ENCODE results near the gene MAP2K5.

MAP2K5 gene

GRCh38 chr15:67521783-67522568 is 20.5 kb upstream of the MAP2K5 start:
- H3K9me3 ChIP-seq (ENCODE audit: control insufficient read depth, insufficient read depth, low read depth, low read length): no peaks in the 10 kb centered on the region
- peak overlapping the region; percentile 61 for H3K4me3 ChIP-seq (ENCODE audit: low read depth, low read length)
- H3K36me3 ChIP-seq (ENCODE audit: control insufficient read depth in 2 of 2, insufficient read depth in 1 of 2, low read length in 2 of 2): peaks cover 0 to 8% of the 10 kb centered on the region in 2 experiments; a peak in 2 of 3 replicates
- H3K4me1 ChIP-seq (ENCODE audit: control insufficient read depth, insufficient read depth, low read length): peaks cover 17% of the 10 kb centered on the region
- ChIA-PET POLR2A (interaction anchor here (0.8 to 2.8 kb wide), 4 partner anchors 12 to 303 kb away, joined by 3 to 15 read pairs (median 4); partner anchors contain the start of genes MAP2K5 and SKOR1), CTCF (interaction anchor here (0.6 to 1.5 kb wide), 4 partner anchors 9 to 161 kb away, joined by 4 read pairs; no protein-coding TSS in a partner anchor)
- peak overlapping the region; percentile 100 for H3K27ac ChIP-seq (ENCODE audit: extremely low read depth, low read depth, low read length)
- 0 out of 2 replicates have a peak, but pooled peaks have one; percentile 0 for TF ChIP-seq ZBTB6 (tag by site-specific recombination; IDR thresholded peaks at IDR 0.05)
- peak; percentile 47 for TF ChIP-seq HIC1 (tag by site-specific recombination; IDR thresholded peaks at IDR 0.05)
- TF ChIP-seq KLF16 (tag by site-specific recombination; IDR thresholded peaks at IDR 0.05): peak; percentile 49; the same call in 1 of the 2 replicates
- TF ChIP-seq ZNF768 (tag by site-specific recombination; IDR thresholded peaks at IDR 0.05): no peak
- TF ChIP-seq ZNF398 (tag by site-specific recombination; IDR thresholded peaks at IDR 0.05): no peak
- no peak; the same call in 1 of the 2 replicates for TF ChIP-seq ZNF132 (tag by site-specific recombination; IDR thresholded peaks at IDR 0.05; ENCODE audit: borderline replicate concordance)
- no peak for TF ChIP-seq MYNN (tag by site-specific recombination; IDR thresholded peaks at IDR 0.05; ENCODE audit: borderline replicate concordance)
- TF ChIP-seq ZNF677 (tag by site-specific recombination; IDR thresholded peaks at IDR 0.05): no peak
- TF ChIP-seq KLF9 (tag by site-specific recombination; IDR thresholded peaks at IDR 0.05; ENCODE audit: low read depth): peak; percentile 67; the same call in 1 of the 2 replicates
- no peak; the same call in 1 of the 2 replicates for TF ChIP-seq ZFP37 (tag by site-specific recombination; IDR thresholded peaks at IDR 0.05)
- peak; percentile 32; the same call in 1 of the 2 replicates for TF ChIP-seq KLF1 (tag by site-specific recombination; IDR thresholded peaks at IDR 0.05)
- TF ChIP-seq ZNF324 (tag by site-specific recombination; IDR thresholded peaks at IDR 0.05): no peak
- TF ChIP-seq SETDB1 (IDR thresholded peaks at IDR 0.05; ENCODE audit: insufficient read length, low read length): no peak
- TF ChIP-seq ZBTB44 (tag by site-specific recombination; IDR thresholded peaks at IDR 0.05): 0 out of 2 replicates have a peak, but pooled peaks have one; percentile 5
- TF ChIP-seq ZFP69B (tag by site-specific recombination; IDR thresholded peaks at IDR 0.05): no peak
- TF ChIP-seq ZNF335 (tag by site-specific recombination; conservative IDR thresholded peaks at IDR 0.05): peak; percentile 97
- peak; percentile 36; the same call in 1 of the 2 replicates for TF ChIP-seq ZNF366 (tag by site-specific recombination; conservative IDR thresholded peaks at IDR 0.05)
- TF ChIP-seq ZSCAN5A (tag by site-specific recombination; IDR thresholded peaks at IDR 0.05): no peak
- TF ChIP-seq ZFP41 (tag by site-specific recombination; IDR thresholded peaks at IDR 0.05; ENCODE audit: borderline replicate concordance): no peak
- TF ChIP-seq ZSCAN23 (tag by site-specific recombination; IDR thresholded peaks at IDR 0.05): no peak
- TF ChIP-seq OSR2 (tag by site-specific recombination; IDR thresholded peaks at IDR 0.05): peak; percentile 59; the same call in 1 of the 2 replicates
- TF ChIP-seq ZSCAN30 (tag by site-specific recombination; IDR thresholded peaks at IDR 0.05): no peak
- TF ChIP-seq PRDM6 (tag by site-specific recombination; IDR thresholded peaks at IDR 0.05): peak; percentile 68
- TF ChIP-seq ZNF211 (tag by site-specific recombination; IDR thresholded peaks at IDR 0.05; ENCODE audit: low read depth): no peak
- TF ChIP-seq KLF7 (tag by site-specific recombination; IDR thresholded peaks at IDR 0.05; ENCODE audit: borderline replicate concordance): no peak
- TF ChIP-seq SCRT1 (tag by site-specific recombination; IDR thresholded peaks at IDR 0.05; ENCODE audit: borderline replicate concordance): no peak
- no peak for TF ChIP-seq ZNF623 (tag by site-specific recombination; IDR thresholded peaks at IDR 0.05)
